Effector CD4-positive, alpha-beta T cell (primary cell): Measurements from ENCODE around the gene ZNF701.
"Not testable (repeated sequence)": the region's sequence is repeated elsewhere in the genome, so short reads cannot be mapped to it uniquely, and the experiment has no call there.

Experiments used
- DNase-seq: peaks from one replicate; pipeline ENCODE4 v3.0.0-alpha.2; 2020
- total RNA-seq: gene quantifications from one replicate; lab custom pipeline; 2026; lab: John Stamatoyannopoulos, UW

ZNF701 gene
- 13.3 reads per million, percentile 38 among the genes with 10 or more reads in this experiment for total RNA-seq

DNA sequence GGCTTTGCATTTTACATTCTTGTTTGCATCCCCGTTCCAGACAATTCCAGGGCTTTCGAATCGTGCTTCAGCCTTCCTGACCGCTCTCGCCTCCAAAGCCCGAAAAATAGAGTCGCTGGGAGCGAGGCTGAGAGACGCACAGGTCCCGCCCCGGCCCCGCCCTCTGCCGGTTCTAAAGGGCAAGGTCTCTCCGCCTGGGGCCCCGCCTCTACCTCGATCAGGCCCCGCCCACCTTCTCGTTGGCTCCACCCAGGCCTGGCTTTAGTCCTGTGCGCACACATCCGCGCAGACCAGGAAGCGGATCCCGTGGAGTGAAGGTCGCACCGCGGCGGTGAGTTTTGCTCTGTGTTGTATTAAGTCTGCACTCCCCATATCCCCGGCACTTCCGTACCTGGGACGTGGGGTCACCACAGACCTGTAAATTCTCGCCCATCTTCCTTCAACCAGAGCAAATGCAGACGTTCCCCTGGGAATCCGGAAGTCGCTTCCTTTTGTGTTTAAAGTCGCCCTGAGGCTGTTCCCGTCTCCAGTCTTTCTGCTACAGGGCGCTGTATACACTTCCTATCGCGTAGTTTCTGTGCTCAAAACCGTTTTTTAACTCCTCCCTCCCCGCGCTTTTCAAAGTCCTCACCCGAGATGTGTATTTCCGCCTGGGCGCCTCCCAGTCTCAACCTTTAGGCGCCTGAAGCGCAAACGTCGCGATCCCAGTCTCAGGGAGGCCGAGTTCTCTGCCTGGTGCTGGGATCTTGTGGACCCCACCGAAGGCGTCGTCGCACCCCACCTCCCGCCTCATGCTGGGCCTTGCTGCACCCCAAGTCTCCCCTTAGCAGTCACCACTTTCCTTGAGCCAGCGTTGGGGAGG, at the start of gene ZNF701:
Gene ZNF701 (plus strand): TSS at position 288 of the 862 bp plus-strand sequence. CDS start 3,861 bp downstream, outside the sequence.
- peak; percentile 91 for DNase-seq

DNA sequence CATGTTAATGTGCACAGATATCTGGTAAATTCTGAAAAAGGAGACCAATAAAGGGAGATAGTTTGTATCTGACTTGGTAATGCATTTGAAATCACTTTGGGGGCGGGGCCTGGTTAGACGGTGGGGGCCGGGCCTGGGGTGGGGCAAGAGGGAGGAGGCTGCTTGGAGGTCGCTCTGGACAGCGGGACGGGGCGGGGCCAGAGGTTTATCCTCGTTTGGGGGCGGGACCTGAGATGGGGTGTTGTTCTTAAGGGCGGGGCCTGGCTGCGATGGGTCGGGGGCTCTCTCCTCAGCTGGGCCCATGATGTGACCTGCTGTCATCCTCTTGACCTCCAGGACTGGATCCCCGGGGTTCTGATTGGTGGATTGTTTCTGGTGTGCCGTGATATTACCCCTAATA, 47.5 kb upstream of the ZNF701 start:
- DNase-seq = no peak

DNA sequence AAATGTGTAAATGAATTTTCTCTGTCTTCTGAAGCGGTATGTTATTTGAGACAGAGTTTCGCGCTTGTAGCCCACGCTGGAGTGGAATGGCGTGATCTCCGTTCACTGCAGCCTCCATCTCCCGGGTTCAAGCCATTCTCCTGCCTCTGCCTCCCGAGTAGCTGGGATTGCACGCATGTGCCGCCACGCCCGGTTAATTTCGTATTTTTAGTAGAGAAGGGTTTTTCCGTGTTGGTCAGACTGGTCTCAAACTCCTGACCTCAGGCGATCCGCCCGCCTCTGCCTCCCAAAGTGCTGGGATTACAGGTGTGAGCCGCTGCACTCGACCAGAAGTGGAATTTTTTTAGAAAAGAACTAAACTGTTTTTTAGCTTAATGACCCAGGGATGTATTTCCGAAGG, 46.0 kb upstream of the ZNF701 start:
- no peak for DNase-seq

DNA sequence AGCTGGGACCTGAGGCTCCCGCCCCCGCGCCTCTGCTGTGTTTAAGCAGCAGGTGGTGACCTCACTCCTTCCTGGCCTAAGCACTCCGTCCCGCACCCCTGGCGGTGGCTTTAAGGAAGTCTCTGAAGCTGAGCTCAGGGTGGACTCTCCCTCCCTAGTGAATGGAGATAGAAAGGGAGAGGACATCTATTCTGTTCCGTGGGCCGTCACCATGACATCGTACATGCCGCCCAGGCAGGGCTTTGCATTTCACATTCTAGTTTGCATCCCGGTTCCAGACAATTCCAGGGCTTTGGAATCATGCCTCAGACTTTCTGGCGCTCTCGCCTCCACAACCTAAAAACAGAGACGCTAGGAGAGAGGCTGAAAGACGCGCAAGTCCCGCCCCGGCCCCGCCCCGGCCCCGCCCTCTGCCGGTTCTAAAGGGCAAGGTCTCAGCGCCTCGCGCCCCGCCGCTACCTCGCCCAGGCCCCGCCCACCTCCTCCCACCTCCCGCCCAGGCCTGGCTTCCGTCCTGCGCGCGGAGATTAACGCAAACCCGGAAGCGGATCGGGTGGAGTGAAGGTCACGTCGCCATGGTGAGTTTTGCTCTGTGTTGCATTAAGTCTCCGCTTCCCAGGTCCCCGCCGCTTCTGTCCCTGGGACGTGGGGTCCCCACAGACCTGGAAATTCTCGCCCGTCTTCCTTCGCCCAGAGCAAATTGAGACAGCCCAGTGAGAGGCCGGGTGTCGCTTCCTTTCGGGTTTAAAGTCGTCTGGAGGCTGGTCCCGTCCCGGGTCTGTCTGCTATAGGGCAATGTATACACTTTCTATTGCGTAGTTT, 42.7 kb upstream of the ZNF701 start, which contains the start of gene ZNF808:
Gene ZNF808 (plus strand): TSS at position 535 of the 822 bp plus-strand sequence. CDS start 15,617 bp downstream, outside the sequence.
- DNase-seq = peak; percentile 96

DNA sequence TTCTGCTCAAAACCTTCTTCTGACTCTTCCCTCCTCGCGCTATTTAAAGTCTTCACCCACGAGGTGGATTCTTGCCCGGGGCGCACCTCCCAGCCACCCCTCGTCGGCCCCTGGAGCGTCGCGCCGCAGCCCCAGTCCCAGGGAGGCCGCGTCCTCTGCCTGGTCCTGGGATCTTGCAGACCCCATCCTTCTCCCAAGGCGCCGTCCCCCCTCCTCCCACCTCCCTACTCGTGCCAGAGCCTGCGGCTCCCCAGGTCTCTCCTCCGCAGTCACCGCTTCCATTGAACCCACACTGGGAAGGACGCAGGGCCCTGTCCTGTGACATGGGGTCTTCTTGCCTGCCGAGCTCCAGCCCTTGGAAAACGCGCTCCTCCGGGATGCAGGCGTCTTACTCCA, 42.1 kb upstream of the ZNF701 start:
- no peak for DNase-seq

DNA sequence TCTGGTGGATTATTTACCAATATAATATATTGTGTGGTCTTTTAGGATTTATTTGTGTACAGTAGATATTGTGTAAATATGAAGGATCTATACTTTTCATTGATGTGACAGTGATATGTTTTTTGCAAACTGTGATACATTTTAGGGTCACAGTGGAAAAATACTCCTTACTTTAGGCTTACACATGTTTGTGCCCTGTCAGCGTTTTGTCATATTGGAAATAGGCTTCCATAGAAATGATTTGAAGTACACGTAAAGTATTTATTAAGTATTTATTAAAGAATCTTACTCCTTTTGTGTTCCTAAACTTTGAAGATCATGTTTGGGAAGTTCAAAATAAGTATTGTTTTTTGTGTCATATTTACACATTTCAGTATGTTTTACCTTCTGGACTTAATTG, 37.6 kb upstream of the ZNF701 start:
- no peak for DNase-seq

DNA sequence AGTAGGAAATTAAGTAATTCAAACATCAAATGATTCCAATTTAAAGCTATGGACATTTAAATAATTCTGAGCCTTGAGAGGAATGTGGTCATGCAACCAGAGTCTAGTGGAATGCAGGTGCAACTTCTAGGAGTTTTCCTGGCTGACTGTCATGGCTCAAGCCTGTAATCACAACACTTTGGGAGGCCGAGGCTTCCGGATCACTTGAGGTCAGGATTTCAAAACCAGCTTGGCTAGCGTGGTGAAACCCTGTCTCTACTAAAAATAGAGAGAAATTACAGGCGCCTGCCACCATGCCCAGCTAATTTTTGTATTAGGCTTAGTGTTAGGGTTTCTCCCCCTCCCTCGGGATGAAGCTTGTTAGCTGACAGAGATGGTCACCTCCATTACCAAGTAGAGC, 36.2 kb upstream of the ZNF701 start:
- DNase-seq = no peak

DNA sequence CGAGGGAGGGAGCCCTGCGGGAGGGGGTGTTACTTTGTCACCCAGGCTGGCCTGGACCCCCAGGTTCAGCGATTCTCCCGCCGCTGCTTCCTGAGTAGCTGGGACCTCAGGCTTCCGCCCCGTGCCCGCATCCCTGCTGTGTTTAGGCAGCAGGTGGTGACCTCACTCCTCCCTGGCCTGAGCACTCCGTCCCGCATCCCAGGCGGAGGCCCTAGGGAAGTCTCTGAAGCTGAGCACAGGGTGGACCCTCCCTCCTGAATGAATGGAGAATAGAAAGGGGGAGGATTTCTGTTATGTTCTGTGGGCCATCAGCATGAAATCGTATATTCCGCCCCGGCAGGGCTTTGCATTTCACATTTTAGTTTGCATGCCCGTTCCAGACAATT, 34.7 kb upstream of the ZNF701 start:
- not testable (repeated sequence) for DNase-seq

DNA sequence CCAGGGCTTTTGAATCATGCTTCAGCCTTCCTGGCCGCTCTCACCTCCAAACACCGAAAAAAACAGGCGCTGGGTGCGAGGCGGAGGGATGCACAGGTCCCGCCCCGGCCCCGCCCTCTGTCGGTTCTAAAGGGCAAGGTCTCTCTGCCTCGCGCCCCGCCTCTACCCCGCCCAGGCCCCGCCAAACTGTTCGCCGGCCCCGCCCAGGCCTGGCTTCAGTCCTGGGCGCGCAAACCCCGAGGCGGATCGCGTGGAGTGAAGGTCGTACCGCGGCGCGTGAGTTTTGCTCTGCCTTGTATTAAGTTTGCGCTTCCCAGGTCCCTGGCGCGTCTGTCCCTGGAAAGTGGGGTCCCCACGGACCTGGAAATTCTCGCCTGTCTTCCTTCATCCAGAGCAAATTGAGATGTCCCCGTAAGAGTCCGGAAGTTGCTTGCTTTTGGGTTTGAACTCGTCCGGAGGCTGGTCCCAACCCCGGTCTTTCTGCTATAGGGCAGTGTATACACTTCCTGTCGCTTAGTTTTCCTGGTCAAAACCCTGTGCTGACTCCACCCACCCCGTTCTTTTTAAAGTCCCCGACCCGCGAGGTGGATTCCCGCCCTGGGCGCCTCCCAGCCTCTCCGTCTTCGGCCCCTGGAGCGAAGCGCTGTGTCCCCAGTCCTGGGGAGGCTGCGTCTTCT, 34.2 kb upstream of the ZNF701 start:
- peak; percentile 86 for DNase-seq

DNA sequence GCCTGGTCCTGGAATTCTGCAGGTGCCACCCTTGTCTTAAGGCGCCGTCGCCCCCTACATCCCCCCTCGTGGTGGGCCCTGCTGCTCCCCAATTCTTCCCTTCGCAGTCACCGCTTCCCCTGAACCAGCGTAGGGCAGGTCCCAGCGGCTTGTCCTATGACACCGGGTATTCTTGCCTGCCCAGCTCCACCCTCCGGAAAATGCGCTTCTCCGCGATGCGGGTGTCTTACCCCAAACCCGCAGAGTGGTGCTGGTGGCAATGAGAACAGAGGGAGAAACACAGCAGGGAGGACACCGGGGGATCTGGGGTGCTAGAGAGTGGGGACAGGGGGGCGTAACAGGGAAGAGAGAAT, 33.7 kb upstream of the ZNF701 start:
- peak; percentile 27 for DNase-seq

DNA sequence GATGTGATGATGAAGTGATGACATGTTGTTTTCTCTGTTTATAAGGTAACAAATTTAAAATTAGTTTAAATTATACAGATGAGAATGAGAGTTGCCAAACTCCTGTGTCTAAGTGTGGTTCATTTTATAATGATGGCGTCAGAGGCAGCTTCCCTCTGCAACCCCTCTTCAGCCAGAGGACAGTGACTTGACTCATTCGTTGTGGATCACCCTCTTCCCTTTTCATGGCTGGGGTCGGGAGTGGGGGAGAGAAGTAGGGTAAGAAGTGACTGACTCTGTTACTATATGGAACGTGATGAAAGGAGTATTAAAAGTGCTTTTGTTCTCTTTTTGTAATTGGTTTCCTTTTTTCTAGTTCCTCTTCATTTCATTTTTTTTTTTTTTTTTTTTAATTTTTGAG, 31.3 kb upstream of the ZNF701 start:
- not testable (repeated sequence) for DNase-seq

DNA sequence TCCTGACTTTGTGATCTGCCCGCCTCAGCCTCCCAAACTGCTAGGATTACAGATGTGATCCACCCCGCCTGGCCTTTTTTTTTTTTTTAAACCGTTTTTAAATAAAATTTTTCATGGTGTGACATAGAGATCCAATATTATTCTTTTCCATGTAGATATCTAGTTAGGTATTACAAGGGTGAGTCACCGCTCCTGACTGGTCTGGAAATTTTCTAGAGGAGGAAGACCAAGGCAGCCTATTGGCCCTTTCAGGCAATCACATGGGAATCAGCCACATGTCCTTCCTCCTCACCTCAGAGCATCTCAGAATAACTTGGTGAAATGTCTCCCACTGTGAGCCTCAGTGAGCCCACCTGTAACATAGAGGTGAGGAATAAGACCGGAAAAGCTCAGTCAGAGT, 28.9 kb upstream of the ZNF701 start:
- DNase-seq = not testable (repeated sequence)

DNA sequence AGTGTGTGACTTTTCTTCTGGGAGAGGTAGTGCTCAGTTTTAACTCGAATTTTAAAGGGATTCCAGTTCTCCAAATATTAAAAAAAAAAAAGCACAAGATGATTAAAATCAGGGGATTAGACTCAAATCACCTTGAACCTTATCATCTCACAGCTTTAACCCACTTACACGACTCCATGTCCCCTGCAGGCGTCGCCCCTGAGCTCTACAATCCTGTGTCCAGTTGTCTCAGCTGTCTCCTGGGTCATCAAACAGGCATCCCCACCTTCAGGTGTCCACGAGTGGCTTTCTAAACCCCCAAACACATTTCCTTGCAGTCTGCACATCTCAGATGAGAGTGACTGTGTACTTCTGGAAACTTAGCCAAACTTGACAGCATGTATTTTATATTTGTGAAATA, 28.5 kb upstream of the ZNF701 start:
- DNase-seq = no peak

DNA sequence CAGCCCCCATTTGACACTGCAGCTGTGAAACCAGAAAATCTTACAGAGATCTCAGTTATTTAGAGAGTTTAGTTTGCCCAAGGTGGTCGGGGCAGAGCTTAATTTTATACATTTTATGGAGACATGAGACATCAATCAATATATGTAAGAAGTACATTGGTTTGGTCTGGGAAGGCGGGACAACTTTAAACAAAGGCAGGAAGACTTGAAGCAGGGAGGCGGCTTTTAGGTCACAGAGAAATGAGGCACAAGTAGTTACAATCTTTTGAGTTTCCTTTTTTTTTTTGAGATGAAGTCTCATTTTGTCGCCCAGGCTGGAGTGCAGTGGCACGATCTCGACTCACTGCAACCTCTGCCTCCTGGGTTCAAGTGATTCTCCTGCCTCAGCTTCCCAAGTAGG, 27.5 kb upstream of the ZNF701 start:
- not testable (repeated sequence) for DNase-seq

DNA sequence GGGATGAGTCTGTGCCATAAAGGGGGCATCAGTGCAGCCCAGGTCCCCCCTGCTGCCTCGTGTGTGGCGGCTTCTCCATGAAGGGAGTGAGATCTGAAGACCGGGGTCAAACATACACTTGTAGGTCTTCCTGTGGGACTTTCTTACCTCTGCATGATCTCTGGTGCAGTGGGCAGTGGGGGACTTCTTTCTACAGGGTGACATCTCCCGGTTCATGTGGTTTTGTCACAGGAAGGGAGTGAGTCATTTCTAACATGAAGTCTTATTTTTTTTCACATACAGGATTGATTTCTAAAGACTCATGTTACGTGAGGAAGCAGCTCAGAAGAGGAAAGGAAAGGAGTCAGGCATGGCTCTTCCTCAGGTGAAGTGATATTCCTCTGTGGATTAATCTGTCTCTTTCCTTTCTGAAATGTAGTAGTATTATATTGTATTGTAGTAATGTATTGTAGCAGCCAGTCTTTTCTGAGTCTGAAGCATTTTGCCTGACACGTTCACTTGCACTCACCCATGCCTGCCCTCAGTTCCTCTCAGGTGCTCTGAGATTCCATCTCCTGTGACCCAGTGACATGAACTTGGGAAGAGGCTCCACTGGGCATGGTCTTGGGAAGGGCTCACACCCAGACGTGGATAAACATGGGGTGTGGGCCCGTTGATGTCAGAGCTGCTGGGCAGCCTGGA, 27.0 kb upstream of the ZNF701 start:
- no peak for DNase-seq

DNA sequence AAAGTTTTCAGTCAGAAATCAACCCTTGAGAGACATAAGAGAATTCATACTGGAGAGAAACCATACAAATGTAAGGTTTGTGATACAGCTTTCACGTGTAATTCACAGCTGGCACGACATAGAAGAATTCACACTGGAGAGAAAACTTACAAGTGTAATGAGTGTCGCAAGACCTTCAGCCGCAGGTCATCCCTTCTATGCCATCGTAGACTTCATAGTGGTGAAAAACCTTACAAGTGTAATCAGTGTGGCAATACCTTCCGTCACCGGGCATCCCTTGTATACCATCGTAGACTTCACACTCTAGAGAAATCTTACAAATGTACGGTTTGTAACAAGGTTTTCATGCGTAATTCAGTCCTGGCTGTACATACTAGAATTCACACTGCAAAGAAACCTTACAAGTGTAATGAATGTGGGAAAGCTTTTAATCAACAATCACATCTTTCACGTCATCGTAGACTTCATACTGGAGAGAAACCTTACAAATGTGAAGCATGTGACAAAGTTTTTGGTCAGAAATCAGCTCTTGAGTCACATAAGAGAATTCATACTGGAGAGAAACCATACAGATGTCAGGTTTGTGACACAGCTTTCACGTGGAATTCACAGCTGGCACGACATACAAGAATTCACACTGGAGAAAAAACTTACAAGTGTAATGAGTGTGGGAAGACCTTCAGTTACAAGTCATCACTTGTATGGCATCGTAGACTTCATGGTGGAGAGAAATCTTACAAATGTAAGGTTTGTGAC, 15.7 kb upstream of the ZNF701 start:
- no peak for DNase-seq

DNA sequence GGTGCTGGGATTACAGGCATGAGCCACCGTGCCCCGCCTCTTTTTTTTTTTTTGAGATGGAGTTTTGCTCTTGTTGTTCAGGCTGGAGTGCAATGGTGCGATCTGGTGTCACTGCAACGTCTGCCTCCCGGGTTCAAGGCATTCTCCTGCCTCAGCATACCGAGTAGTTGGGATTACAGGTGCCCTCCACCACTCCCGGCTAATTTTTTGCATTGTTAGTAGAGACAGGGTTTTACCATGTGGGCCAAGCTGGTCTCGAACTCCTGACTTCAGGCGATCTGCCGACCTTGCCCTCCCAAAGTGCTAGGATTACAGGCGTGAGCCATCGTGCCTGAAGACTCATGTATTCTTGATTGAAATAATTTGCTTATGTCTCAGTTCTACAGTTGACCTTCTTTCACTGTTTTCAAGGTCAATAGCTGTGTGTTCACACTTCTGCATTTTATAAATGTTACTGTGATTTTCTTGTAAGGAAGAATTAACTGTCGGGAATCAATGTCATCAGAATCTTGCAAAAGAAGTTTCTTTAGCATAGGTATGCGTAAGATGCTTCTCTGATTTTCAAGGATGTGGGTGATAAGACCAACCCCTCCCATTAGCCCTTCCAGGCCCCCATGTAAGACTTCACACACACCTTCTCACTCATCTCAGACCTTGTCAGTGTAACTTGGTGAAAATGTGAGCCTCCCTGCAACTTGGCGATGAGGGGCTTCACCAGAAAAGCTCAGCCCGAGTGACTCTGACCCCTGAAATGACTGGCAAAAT, 12.7 kb upstream of the ZNF701 start:
- no peak for DNase-seq

DNA sequence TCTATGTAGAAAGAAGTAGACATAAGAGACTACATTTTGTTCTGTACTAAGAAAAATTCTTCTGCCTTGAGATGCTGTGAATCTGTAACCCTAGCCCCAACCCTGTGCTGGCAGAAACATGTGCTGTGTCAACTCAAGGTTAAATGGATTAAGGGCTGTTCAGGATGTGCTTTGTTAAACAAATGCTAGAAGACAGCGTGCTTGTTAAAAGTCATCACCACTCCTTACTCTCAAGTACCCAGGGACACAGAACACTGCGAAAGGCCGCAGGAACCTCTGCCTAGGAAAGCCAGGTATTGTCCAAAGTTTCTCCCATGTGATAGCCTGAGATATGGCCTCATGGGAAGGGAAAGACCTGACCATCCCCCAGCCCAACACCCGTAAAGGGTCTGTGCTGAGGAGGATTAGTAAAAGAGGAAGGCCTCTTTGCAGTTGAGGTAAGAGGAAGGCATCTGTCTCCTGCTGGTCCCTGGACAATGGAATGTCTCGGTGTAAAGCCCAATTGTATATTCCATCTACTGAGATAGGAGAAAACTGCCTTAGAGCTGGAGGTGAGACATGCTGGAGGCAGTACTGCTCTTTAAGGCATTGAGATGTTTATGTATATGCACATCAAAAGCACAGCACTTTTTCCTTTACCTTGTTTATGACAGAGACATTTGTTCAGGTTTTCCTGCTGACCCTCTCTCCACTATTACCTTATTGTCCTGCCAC, 11.2 kb upstream of the ZNF701 start:
- not testable (repeated sequence) for DNase-seq

DNA sequence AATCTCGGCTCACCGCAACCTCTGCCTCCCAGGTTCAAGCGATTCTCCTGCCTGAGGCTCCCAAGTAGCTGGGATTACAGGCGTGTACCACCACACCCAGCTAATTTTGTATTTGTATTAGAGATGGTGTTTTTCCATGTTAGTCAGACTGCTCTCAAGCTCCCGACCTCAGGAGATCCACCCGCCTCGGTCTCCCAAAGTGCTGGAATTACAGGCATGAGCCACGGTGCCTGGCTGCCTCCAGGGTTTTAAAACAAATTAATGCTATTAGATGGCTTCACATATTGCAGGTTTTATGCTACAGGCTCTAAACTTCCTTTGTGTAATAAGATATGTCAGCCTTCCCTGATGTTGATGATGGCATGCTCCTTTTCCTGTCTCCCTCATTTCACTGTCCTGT, 8.5 kb upstream of the ZNF701 start:
- not testable (repeated sequence) for DNase-seq

DNA sequence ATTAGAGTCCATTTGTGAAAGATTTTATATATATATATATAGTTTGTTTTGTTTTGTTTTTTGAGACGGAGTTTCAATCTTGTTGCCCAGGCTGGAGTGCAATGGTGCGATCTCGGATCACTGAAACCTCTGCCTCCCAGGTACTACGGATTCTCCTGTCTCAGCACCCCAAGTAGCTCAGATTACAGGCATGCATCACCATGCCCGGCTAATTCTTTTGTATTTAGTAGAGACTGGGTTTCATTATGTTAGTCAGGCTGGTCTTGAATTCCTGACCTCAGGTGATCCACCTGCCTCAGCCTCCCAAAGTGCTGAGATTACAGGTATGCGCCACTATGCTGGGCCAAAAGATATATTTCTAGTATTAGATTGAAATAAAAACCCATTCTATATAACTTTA, 4.0 kb upstream of the ZNF701 start:
- no peak for DNase-seq
